HepG2 (cell line): Measurements from ENCODE around the gene IFT22. TPM values are rescaled to one million over a fixed set of nuclear protein-coding genes. Genes with fewer than 3 reads are reported as not detected.

Experiments
- ATAD3A ChIP-seq: sonication (generic); formaldehyde crosslinking; IDR thresholded peaks from 2 replicates; pipeline ENCODE4 v1.4.0; 2020; ENCODE audit warnings: missing genetic modification reagents
- HOXA7 ChIP-seq: sonication (generic); formaldehyde crosslinking; IDR thresholded peaks from 2 replicates; pipeline ENCODE4 v1.8.1; 2022; ENCODE audit warnings: mild to moderate bottlenecking, missing genetic modification reagents, moderate library complexity
- NR1H2 ChIP-seq: sonication (generic); formaldehyde crosslinking; IDR thresholded peaks from 2 replicates; pipeline ENCODE4 v1.8.1; 2022; ENCODE audit warnings: low read depth, missing genetic modification reagents, borderline replicate concordance
- PAF1 ChIP-seq: IDR thresholded peaks from 2 replicates; pipeline ENCODE4 v1.6.1; 2016; ENCODE audit warnings: missing genetic modification reagents, missing compliant biosample characterization
- POLR2AphosphoS5 ChIP-seq: IDR thresholded peaks from 2 replicates; pipeline ENCODE4 v1.6.1; 2012; ENCODE audit warnings: low read depth, low read length
- RARG ChIP-seq: sonication (generic); formaldehyde crosslinking; IDR thresholded peaks from 2 replicates; pipeline ENCODE4 v1.4.0; 2020; ENCODE audit warnings: low read depth, mild to moderate bottlenecking, missing genetic modification reagents
- REL ChIP-seq: sonication (generic); formaldehyde crosslinking; conservative IDR thresholded peaks from 2 replicates; pipeline ENCODE4 v1.8.0; 2022; ENCODE audit warnings: mild to moderate bottlenecking, missing genetic modification reagents, moderate library complexity
- RFXAP ChIP-seq: sonication (generic); formaldehyde crosslinking; IDR thresholded peaks from 2 replicates; pipeline ENCODE4 v1.4.0; 2020; ENCODE audit warnings: missing genetic modification reagents, borderline replicate concordance
- SP4 ChIP-seq: sonication (generic); formaldehyde crosslinking; IDR thresholded peaks from 2 replicates; pipeline ENCODE4 v1.8.1; 2023; ENCODE audit warnings: mild to moderate bottlenecking, missing genetic modification reagents
- TMF1 ChIP-seq: sonication (generic); formaldehyde crosslinking; IDR thresholded peaks from 2 replicates; pipeline ENCODE4 v1.8.1; 2022; ENCODE audit warnings: low read depth, missing genetic modification reagents
- ZKSCAN5 ChIP-seq: sonication (generic); formaldehyde crosslinking; IDR thresholded peaks from 2 replicates; pipeline ENCODE4 v1.5.1; 2020; ENCODE audit warnings: mild to moderate bottlenecking, missing genetic modification reagents
- ZNF75D ChIP-seq: sonication (generic); formaldehyde crosslinking; IDR thresholded peaks from 2 replicates; pipeline ENCODE4 v1.8.1; 2023; ENCODE audit warnings: missing genetic modification reagents, mild to moderate bottlenecking, borderline replicate concordance
- polyA plus RNA-seq, 8 experiments: library from polyadenylated mRNA; depleted of rRNA in 3 of 8; stranded (reverse) in 7 of 8; unstranded in 1 of 8; fragments of >200 nt; fragmentation: Illumina TruSeq in 4 of 8; extraction: Trizol in 4 of 8; gene quantifications; 2 replicates each; pipeline versions ENCODE4 v1.2.1 to v1.2.3, GENCODE V29; 2011 to 2016; ENCODE audit warnings: low read depth in 4 of 8, missing spikeins in 1 of 8, mixed read lengths in 1 of 8; ENCODE audit not compliant: insufficient read depth in 1 of 8
- total RNA-seq, 5 experiments: library from RNA; depleted of rRNA; stranded (reverse); fragments of >200 nt; fragmentation: Illumina TruSeq; extraction: Trizol; gene quantifications; 2 replicates each; pipeline ENCODE4 v1.2.3, GENCODE V29; 2016; ENCODE audit warnings: low read depth in 1 of 5
- TF ChIP-seq, protein P1 (sequence below): sonication (generic); formaldehyde crosslinking; IDR thresholded peaks from 2 replicates; pipeline ENCODE4 v1.8.1; 2023; ENCODE audit warnings: mild to moderate bottlenecking, moderate library complexity, missing genetic modification reagents
- TF ChIP-seq, protein P2 (sequence below): sonication (generic); formaldehyde crosslinking; IDR thresholded peaks from 2 replicates; pipeline ENCODE4 v1.4.0; 2020; ENCODE audit warnings: mild to moderate bottlenecking, low read depth, missing genetic modification reagents
- TF ChIP-seq, protein P3 (sequence below): sonication (generic); formaldehyde crosslinking; conservative IDR thresholded peaks from 2 replicates; pipeline ENCODE4 v1.4.0; 2020; ENCODE audit warnings: mild to moderate bottlenecking, missing genetic modification reagents, moderate library complexity
- TF ChIP-seq, protein P4 (sequence below): sonication (generic); formaldehyde crosslinking; IDR thresholded peaks from 2 replicates; pipeline ENCODE4 v1.5.0; 2020; ENCODE audit warnings: missing genetic modification reagents
- TF ChIP-seq, protein P5 (sequence below): sonication (generic); formaldehyde crosslinking; conservative IDR thresholded peaks from 2 replicates; pipeline ENCODE4 v1.5.0; 2020; ENCODE audit warnings: missing genetic modification reagents
- TF ChIP-seq, protein P6 (sequence below): sonication (generic); formaldehyde crosslinking; IDR thresholded peaks from 2 replicates; pipeline ENCODE4 v1.4.0; 2020; ENCODE audit warnings: missing genetic modification reagents, borderline replicate concordance

The IFT22 gene
- total and polyA plus RNA-seq, 2 of the 13 experiments (the other 11 are each of a cell fraction or from before 2014, with no cell fraction given), result 8.9 to 14.5 TPM

DNA sequence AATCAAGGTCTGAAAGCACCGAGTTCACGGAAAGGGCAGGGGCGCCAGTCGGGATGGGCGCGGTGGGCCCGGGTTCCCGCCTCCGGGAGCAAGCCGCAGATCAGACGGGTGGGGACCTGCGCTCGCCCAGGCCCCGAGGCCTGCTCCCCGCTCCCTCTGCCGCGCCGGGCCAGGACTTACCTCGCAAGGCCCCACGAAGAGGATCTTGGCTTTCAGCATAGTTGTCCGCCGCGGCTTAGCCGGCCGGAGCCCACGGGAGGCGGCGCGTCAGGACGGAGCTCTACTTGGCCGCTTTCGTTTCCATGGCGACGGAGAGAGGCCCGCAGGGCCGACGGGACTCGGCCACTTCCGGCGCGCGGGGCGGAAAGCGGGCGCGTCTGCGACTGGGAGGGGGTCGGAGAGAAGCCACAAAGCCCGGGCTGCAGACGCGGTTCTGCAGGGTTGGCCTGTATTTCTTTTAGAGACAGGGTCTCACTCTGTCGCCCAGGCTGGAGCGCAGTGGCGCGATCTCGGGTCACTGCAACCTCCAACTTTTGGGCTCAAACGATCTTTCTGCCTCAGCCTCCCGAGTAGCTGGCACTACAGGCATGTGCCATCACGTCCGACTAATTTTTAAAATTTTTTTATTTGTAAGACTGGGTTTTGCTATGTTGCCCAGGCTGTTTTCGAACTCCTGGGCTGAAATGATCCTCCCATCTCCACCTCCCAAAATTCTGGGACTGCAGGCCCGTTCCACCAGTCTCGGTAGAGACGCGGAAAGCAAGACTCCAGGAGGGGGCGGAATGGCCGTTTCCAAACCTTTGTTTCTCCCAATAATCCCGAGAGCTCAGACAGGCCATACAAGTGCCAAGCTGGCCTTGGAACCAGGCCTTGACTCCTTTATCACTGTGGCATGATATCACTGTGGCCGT is at the start of gene IFT22 (continued):
- TF ChIP-seq, protein P1, sequence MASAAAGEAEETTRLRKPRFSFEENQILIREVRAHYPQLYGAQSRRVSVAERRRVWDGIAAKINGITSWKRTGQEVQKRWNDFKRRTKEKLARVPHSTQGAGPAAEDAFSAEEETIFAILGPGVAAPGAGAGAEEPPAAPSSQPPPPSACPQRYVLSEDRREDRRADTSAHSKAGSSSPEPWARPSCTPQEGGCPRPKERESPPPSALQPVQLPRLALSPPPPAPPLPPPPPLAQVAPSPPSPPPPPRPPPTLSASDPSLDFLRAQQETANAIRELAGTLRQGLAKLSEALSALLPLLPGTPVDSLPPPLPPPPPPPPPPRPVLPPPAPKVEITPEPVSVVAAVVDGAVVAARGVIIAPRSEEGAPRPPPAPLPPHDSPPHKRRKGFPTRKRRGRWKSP (CRISPR knock-in tag), result no peak
- no peak for TF ChIP-seq TMF1 (CRISPR knock-in tag)
- no peak for TF ChIP-seq PAF1 (CRISPR knock-in tag)
- TF ChIP-seq NR1H2 (CRISPR knock-in tag), result no peak
- TF ChIP-seq, protein P2, sequence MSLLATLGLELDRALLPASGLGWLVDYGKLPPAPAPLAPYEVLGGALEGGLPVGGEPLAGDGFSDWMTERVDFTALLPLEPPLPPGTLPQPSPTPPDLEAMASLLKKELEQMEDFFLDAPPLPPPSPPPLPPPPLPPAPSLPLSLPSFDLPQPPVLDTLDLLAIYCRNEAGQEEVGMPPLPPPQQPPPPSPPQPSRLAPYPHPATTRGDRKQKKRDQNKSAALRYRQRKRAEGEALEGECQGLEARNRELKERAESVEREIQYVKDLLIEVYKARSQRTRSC (CRISPR knock-in tag), result no peak
- TF ChIP-seq, protein P3, sequence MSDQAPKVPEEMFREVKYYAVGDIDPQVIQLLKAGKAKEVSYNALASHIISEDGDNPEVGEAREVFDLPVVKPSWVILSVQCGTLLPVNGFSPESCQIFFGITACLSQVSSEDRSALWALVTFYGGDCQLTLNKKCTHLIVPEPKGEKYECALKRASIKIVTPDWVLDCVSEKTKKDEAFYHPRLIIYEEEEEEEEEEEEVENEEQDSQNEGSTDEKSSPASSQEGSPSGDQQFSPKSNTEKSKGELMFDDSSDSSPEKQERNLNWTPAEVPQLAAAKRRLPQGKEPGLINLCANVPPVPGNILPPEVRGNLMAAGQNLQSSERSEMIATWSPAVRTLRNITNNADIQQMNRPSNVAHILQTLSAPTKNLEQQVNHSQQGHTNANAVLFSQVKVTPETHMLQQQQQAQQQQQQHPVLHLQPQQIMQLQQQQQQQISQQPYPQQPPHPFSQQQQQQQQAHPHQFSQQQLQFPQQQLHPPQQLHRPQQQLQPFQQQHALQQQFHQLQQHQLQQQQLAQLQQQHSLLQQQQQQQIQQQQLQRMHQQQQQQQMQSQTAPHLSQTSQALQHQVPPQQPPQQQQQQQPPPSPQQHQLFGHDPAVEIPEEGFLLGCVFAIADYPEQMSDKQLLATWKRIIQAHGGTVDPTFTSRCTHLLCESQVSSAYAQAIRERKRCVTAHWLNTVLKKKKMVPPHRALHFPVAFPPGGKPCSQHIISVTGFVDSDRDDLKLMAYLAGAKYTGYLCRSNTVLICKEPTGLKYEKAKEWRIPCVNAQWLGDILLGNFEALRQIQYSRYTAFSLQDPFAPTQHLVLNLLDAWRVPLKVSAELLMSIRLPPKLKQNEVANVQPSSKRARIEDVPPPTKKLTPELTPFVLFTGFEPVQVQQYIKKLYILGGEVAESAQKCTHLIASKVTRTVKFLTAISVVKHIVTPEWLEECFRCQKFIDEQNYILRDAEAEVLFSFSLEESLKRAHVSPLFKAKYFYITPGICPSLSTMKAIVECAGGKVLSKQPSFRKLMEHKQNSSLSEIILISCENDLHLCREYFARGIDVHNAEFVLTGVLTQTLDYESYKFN (CRISPR knock-in tag), result no peak
- no peak for TF ChIP-seq ZKSCAN5
- no peak for TF ChIP-seq HOXA7
- no peak for TF ChIP-seq RFXAP
- no peak for TF ChIP-seq RARG (CRISPR knock-in tag)
- no peak for TF ChIP-seq SP4 (CRISPR knock-in tag)
- TF ChIP-seq REL (CRISPR knock-in tag), result no peak
- no peak for TF ChIP-seq ATAD3A (CRISPR knock-in tag)
- TF ChIP-seq, protein P4, sequence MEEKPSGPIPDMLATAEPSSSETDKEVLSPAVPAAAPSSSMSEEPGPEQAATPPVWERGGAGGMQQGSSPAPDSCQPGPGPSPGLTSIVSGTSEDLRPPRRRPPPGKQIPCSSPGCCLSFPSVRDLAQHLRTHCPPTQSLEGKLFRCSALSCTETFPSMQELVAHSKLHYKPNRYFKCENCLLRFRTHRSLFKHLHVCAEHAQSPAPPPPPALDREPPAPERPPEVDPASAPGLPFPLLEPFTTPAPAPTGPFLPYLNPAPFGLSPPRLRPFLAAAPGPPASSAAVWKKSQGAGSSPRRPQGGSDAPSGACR, result peak; percentile 61; the same call in 1 of the 2 replicates
- TF ChIP-seq POLR2AphosphoS5, result peak; percentile 74
- TF ChIP-seq, protein P5, sequence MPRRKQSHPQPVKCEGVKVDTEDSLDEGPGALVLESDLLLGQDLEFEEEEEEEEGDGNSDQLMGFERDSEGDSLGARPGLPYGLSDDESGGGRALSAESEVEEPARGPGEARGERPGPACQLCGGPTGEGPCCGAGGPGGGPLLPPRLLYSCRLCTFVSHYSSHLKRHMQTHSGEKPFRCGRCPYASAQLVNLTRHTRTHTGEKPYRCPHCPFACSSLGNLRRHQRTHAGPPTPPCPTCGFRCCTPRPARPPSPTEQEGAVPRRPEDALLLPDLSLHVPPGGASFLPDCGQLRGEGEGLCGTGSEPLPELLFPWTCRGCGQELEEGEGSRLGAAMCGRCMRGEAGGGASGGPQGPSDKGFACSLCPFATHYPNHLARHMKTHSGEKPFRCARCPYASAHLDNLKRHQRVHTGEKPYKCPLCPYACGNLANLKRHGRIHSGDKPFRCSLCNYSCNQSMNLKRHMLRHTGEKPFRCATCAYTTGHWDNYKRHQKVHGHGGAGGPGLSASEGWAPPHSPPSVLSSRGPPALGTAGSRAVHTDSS (CRISPR knock-in tag), result no peak
- TF ChIP-seq, protein P6, sequence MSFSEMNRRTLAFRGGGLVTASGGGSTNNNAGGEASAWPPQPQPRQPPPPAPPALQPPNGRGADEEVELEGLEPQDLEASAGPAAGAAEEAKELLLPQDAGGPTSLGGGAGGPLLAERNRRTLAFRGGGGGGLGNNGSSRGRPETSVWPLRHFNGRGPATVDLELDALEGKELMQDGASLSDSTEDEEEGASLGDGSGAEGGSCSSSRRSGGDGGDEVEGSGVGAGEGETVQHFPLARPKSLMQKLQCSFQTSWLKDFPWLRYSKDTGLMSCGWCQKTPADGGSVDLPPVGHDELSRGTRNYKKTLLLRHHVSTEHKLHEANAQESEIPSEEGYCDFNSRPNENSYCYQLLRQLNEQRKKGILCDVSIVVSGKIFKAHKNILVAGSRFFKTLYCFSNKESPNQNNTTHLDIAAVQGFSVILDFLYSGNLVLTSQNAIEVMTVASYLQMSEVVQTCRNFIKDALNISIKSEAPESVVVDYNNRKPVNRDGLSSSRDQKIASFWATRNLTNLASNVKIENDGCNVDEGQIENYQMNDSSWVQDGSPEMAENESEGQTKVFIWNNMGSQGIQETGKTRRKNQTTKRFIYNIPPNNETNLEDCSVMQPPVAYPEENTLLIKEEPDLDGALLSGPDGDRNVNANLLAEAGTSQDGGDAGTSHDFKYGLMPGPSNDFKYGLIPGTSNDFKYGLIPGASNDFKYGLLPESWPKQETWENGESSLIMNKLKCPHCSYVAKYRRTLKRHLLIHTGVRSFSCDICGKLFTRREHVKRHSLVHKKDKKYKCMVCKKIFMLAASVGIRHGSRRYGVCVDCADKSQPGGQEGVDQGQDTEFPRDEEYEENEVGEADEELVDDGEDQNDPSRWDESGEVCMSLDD (CRISPR knock-in tag), result no peak
- no peak for TF ChIP-seq ZNF75D
